SK-N-DZ (cell line): Measurements from ENCODE around the gene AUH.

ENCODE experiments used
- DNase-seq: peaks from one replicate; pipeline ENCODE4 v3.0.0-alpha.2; 2015; ENCODE audit warnings: low spot score

AUH gene

DNA sequence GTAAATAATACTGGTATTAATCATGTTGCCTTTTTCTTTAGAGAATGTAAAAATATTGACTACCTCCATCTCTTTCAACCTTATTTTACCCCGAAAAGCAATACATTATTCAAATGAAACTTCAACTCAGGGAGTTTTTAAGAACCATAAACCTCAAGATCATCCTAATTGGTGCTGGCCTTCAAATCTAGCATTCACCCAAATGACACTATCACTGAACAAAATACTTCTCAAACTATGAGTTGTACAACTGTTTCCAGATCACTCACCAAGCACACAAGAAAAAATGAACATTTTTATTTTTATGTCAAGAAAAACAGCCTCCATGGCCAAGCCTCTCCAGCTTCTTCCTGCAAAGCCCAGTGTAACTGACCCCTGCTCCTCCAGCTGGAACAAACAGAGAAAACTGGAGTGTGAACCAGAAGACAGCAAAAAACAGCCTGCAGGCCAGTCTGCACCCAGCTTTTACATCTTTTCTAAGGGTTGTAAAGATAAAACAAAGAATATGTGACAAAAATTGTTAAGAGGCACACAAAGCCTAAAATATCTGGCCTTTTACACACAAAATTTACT, 21.2 kb downstream of the AUH start:
- no peak for DNase-seq

GRCh38 chr9:91338681-91339080, 23.0 kb downstream of the AUH start:
- no peak for DNase-seq

DNA sequence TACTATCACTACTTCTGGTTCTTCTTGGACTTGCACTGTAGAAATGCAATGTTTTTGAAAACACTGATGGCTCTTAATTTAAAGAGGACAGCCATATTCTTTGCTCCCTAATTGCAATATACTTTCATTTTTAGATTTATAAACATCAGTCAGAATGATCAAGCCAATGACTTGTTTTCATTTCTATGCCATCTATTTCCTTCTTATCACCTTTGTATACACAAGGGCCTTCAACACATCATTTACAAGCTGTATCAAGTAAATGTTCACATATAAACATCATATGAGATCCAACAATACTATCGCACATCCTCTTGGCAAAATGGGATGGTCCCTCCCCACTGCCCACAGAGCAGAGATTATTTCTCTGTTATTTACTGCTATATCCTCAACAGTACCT, 24.9 kb downstream of the AUH start:
- no peak for DNase-seq

DNA sequence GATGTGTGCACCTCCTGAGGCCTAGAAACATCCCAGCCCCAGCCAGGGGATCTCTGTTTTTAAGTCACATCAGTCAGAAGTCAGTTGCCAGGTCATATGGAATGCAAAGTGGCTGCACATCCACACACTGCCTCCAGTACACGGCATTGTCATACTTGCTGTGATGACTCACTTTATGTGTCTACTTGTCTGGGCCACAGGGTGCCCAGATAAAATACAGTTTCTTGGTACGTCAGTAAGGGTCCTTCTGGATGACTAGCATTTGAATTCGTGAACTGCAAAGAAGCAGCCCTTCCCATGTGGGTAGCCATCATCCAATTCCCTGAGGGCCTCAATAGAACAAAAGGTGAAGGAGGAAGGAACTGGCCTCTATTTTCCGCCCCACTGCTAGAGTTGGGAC, 27.7 kb downstream of the AUH start:
- no peak for DNase-seq

DNA sequence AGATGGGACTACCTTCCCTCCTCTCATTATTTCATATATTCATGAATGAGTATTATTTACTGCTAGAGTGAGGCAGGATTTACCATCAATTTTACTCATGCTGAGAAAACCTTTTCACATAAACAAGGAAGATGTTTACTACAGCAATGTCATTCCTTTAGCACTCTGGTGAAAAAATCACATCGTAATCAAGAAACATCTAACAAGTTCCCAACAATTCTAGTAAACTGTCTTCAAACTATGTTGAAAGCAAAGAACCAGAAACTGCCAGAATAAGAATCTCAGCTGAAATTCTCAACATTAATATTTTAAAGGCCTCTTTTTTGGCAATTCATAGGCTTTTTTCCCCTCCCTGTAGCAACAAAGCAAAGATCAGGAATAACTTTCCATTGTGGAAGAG, 28.2 kb downstream of the AUH start:
- no peak for DNase-seq

GRCh38 chr9:91332546-91333231, 29.0 kb downstream of the AUH start:
- no peak for DNase-seq

DNA sequence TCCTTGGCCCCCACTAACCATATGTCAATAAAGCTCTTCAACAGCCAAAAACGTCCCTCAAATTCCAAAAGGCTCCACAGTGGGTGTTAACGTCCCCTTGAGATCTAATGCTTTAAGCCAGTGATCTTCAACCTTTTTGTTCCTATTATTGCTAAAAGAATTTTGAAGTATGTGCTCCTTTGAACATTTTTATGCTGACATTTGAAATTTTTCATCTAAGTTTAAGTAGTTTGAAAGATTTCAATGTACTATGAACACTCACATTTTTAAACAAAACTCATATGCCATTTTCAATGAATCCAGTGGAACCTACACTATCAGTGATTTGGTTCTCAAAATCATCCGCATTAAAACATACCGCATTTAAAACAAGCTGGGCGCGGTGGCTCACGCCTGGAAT, 29.9 kb downstream of the AUH start:
- no peak for DNase-seq

DNA sequence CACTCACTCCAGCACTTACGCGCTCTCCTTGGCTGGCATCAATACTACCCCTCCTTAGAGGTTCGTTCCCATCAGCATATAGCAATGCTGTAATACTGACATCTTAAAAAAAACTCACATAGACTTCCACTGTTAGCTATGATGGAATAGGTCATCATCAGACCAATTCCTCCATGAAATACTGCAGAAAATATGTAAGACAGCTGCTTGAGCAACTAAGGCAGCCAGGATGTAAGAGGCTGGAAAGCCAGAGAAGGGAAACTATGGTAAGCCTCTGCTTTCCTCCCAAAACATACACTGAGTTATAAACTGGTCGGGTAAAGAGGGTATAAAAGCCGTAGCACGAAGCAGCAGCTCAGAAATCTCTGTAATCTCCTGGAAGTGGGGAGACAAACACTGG, 33.5 kb downstream of the AUH start:
- no peak for DNase-seq

DNA sequence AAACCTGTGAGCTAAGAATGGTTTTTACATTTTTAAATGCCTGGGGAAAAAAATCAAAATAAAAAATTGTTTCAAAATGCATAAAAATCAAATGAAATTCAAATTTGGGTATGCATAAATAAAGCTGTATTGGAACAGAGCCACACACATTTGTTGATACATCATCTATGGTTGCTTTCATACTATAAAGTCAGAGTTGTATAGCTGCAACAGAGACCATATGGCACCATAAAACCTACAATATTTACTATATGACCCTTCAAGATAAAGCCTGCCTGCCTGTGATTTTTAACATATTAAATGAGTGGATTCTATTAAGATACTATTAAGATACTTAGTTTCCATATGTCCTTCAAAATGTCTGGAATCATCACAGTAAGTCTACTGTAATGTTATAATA, 40.0 kb downstream of the AUH start:
- no peak for DNase-seq

DNA sequence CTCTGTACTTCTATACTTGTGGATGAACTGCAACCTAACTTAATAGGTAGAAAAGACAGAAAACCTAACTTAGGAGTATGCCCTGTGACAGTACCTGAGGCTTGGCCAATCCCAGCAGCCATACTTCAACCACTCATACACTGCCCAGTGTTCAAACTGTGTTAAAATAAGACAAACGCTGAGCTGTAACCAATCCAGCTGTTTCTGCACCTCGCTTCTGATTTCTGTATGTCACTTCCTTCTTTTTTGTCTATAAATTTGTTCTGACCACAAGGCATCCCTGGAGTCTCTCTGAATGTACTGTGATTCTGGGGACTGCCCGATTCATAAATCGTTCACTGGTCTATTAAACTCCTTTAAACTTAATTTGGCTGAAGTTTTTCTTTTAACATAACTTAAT, 41.4 kb downstream of the AUH start:
- DNase-seq: no peak

DNA sequence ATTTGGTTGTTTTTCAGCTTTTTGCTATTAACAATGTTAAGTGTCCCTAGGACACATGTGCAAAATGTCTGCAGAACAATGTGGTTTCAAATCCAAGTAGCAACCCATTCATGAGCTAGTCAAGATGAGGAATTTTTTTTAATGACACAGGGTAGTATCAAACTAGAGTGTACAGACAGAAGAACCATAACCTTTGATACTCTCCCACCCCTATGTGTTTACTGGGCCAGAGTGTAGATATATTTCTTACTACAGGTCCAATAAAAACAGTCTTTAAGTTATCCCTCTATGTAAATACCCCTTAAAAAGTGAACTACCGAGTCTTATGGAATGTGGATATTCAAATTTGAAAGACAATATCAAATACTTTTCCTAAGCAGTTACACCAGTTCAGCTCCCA, 45.6 kb downstream of the AUH start:
- DNase-seq: no peak

- DNase-seq: no peak
Observed at GRCh38 chr9:91315191-91315590, 46.5 kb downstream of the AUH start.

DNA sequence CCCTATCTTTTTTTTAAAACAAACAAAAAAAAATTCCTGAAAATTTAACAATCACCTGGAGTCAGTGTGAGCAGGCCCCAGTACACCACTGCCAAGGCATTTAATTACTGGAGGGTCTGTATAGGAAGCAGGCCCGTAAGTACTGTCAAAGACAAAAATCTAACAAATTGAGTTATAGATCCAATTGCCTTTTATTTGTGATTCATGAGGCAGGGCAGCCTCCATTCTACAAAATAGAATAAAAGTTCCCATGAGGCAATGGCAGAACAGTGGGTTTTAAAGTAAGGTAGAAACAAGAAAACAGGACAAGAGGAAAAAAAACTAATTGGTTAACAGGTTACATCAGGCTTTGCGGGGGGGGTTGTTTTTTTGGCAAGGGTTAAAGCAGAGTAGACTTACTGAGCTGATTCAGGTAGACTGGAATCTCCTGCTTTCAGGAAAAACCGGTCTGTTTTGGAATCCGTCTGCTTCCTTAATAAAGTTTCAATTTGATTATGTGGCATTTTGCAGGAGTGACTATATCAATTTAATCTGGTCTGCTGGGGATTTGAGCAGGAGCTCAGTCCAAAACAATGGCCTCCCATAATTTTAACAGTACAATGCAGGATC, 48.9 kb downstream of the AUH start:
- DNase-seq: no peak

- DNase-seq: no peak
Observed at GRCh38 chr9:91310037-91310436, 51.7 kb downstream of the AUH start.

GRCh38 chr9:91308191-91308590, 53.5 kb downstream of the AUH start:
- DNase-seq: no peak

- DNase-seq: no peak
Observed at GRCh38 chr9:91307279-91307678, 54.4 kb downstream of the AUH start.

DNA sequence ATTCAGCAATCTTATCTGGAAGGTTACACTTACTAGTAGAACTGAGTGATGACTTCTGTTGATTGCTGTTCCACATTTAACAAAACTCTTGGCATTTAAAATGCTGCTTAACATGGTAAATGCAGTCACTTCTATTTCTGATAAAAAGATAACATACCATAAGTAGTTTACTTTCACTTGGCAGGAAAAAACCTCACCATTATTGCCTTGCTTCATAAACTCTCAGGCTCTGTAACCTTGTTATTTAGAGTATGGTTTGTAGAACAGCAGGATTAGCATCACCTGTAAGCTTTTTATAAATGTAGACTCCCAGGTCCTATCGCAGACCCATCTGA, 55.5 kb downstream of the AUH start:
- DNase-seq: no peak

- DNase-seq: no peak
Observed at GRCh38 chr9:91305596-91306295, 56.0 kb downstream of the AUH start.

DNA sequence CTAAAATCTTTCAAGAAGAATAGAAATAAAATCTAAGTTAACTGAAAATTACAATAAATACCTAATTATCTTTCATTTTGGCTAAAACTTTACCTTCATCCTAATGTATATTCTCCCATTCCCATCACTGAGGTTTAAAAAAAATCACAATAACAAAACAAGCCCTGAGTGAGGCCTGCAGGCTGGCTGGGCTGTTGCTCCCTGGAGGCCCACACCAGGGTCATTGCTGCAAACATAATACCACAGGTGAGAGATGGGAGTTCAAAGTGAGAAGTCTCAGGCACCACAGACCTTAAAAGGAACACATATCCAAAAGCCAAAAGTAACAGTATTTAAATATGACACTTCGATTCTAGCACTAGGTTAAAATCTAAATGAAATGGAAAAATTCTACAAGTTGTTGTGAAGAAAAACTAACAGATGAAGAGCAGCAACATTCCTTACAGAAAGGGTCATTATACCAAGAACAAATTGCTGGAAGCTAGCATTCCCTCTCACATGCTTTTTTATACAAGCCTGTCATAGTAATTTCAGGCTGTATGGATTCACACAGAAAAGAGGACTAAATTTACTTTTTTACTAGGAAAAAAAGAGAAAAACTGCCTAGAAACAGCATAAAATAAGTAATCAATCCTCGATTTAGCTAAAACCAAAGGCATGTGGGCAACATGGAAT, 57.8 kb downstream of the AUH start:
- DNase-seq: no peak

DNA sequence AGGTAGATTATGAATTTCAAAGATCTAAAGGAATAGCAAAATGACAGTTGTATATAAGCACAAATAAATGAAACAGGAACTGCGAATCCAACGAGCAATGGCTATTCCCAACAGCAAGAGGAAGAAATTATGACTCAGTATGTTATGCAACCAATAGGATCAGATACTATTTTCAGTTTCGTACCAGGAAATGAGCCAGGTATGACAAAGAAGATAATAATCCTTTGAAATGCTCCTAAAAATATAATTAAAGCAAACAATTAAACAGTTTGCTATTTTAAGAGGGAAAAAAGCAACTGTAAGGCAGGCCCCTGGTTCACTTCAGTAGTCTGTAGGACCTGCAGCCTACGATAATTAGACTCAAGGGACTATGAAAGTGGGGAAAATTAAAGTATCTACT, 58.9 kb downstream of the AUH start:
- DNase-seq: no peak

- DNase-seq: no peak
Observed at GRCh38 chr9:91301161-91301560, 60.6 kb downstream of the AUH start.

DNA sequence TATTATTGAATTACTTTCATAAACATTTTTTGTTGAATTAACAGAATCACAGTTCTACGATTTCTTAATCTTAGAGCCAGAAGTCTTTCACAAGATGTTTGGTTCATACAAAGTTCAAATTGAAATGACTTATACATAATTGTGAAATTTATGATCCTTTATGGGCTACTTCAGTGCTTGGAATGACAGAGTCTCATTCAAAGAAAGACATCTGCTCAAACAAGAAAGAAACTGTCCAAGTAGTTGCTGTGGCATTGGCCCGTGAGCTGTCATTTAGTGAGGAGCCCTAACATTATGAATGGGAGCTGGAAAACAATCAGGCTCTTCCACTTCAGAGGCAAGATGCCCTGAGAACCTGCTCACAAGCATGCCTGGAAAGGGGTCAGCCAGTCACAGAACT, 63.4 kb downstream of the AUH start:
- no peak for DNase-seq
